ENCODE results near the gene MCCC1.

- TF ChIP-seq, protein P1, sequence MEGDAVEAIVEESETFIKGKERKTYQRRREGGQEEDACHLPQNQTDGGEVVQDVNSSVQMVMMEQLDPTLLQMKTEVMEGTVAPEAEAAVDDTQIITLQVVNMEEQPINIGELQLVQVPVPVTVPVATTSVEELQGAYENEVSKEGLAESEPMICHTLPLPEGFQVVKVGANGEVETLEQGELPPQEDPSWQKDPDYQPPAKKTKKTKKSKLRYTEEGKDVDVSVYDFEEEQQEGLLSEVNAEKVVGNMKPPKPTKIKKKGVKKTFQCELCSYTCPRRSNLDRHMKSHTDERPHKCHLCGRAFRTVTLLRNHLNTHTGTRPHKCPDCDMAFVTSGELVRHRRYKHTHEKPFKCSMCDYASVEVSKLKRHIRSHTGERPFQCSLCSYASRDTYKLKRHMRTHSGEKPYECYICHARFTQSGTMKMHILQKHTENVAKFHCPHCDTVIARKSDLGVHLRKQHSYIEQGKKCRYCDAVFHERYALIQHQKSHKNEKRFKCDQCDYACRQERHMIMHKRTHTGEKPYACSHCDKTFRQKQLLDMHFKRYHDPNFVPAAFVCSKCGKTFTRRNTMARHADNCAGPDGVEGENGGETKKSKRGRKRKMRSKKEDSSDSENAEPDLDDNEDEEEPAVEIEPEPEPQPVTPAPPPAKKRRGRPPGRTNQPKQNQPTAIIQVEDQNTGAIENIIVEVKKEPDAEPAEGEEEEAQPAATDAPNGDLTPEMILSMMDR (IDR thresholded peaks at IDR 0.05; ENCODE audit: insufficient read depth, low read length, poor library complexity, severe bottlenecking): no peak
- no peak for TF ChIP-seq EZH2phosphoT487 (conservative IDR thresholded peaks at IDR 0.05; ENCODE audit: low read length)
These were observed 84.1 kb downstream of the MCCC1 start for GRCh38 chr3:183015185-183015584.
